ENCODE results near the gene CTSH.

CTSH gene

DNA sequence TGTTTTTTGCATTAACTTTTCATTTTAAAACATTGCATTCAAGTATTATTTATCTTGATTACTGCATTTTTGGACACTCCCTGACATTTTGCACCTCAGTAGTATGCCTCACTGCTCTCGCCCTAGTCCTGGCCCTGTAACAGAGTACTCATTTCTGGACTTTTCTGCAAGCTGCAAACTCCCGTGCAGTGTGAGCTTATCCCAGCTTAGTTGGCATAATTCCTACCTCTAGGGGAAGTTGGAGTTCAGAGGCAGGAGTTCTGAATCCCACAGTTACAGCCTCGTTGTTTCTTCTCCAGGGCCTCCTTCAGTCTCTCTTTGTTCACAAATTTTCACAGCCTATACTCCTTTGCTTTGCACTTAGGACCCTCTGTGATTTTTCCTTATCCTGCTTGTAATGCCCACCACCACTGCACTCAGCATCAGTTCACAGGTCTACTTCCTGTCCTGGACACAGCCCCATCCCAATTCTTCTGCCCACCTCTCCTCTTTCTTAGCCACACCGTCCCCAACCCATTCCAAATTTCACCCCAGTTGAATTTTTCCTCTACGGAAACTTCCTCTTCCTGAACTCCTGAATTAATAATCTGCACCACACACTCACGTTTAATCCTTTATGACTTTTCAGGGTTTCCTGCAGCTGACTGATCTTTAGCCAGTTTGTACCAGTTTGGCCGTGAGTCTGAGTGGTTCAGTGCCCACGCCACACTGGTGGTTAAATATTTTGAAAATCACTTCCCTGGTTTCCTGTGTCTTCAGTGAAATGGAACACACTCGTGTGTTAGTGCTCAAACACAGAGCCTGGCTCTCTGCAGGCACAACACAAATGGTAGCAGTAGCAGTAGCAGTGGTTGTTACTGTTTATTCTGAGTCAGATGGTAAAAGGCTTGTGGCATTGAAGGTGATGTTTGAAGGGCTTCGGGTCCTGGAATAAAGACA lies 6.3 kb upstream of the CTSH start:
- no peak overlapping the region for H3K27ac Mint-ChIP-seq
- DNase-seq = no peak
- H3K27me3 Mint-ChIP-seq (ENCODE audit: low read depth, poor library complexity) = peaks cover 51% of the 10 kb centered on the region
- no peaks in the 10 kb centered on the region for H3K9me3 Mint-ChIP-seq
- TF ChIP-seq, protein P1, sequence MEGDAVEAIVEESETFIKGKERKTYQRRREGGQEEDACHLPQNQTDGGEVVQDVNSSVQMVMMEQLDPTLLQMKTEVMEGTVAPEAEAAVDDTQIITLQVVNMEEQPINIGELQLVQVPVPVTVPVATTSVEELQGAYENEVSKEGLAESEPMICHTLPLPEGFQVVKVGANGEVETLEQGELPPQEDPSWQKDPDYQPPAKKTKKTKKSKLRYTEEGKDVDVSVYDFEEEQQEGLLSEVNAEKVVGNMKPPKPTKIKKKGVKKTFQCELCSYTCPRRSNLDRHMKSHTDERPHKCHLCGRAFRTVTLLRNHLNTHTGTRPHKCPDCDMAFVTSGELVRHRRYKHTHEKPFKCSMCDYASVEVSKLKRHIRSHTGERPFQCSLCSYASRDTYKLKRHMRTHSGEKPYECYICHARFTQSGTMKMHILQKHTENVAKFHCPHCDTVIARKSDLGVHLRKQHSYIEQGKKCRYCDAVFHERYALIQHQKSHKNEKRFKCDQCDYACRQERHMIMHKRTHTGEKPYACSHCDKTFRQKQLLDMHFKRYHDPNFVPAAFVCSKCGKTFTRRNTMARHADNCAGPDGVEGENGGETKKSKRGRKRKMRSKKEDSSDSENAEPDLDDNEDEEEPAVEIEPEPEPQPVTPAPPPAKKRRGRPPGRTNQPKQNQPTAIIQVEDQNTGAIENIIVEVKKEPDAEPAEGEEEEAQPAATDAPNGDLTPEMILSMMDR (IDR thresholded peaks at IDR 0.05) = no peak
- no peaks in the 10 kb centered on the region for H3K36me3 Mint-ChIP-seq (ENCODE audit: low read depth)
- H3K4me1 Mint-ChIP-seq = peaks cover 4% of the 10 kb centered on the region
- no peak overlapping the region for H3K4me3 Mint-ChIP-seq

DNA sequence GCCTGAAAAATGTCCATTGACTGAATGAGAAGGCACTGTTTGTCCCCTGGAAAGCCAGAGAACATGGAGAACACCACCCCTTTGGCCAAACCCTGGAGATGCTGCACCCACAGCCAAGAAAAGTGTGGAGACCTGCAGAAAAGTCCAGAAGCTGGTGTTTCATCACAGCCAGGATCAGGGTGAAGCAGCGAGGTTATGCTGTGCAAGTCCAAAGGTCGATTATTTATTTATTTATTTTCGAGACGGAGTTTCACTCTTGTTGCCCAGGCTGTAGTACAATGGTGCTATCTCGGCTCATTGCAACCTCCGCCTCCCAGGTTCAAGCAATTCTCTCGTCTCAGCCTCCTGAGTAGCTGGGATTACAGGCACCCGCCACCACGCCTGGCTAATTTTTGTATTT lies 5.5 kb upstream of the CTSH start:
- TF ChIP-seq, protein P1 (IDR thresholded peaks at IDR 0.05) = no peak
- H3K27me3 Mint-ChIP-seq (ENCODE audit: low read depth, poor library complexity) = peaks cover 58% of the 10 kb centered on the region

DNA sequence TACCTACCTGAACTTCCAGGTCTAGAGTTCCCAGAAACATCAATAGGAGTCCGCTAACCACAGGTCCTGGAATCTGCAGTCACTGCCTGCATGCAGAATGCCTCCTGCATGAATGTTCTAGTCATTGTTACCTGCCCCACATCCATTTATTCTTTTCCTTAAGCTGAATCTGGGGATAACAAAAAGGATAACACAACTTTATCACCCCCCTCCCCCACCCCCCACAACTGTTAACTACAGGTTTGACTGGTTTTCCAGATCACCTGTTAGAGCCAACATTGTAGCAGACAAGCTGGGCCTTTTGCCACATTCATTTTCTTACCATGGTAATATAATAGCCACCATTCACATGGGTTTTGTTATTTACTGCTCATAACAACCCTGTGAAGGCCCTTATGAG lies 4.6 kb upstream of the CTSH start:
- TF ChIP-seq, protein P1 (IDR thresholded peaks at IDR 0.05) = no peak
- Mint-ChIP-seq H3K9me3 (no peaks in the 10 kb centered on the region), H3K27me3 (ENCODE audit: low read depth, poor library complexity) (peaks cover 60% of the 10 kb centered on the region)

More for the DNA sequence above, 5.5 kb upstream of the CTSH start:
- peaks cover 4% of the 10 kb centered on the region for H3K4me1 Mint-ChIP-seq
- no peak for DNase-seq
- H3K9me3 Mint-ChIP-seq = no peaks in the 10 kb centered on the region
- H3K36me3 Mint-ChIP-seq (ENCODE audit: low read depth) = no peaks in the 10 kb centered on the region
- H3K27ac Mint-ChIP-seq = no peak overlapping the region
- H3K4me3 Mint-ChIP-seq = no peak overlapping the region

DNA sequence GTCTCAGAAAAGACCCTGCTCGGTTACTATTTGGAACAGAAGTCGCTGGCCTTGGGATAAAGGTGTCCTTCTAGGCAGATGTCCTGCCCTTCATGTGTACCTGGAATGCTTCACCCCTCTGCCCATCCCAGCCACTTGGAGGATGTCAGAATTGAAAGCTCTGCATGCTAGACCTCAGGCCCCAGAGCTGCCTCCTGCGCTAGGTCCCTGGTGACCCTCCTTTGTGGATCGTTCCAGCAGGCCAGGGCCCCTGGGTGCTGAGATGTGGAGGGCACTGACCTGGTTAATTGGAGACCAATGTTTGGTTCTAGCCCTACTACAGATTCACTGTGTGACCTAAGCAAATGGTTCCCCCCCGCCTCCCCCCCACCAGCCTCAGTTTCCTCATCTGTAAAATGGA lies 2.7 kb upstream of the CTSH start:
- TF ChIP-seq, protein P1 (IDR thresholded peaks at IDR 0.05) = no peak

More for the DNA sequence above, 4.6 kb upstream of the CTSH start:
- DNase-seq = no peak
- Mint-ChIP-seq H3K4me3 (no peak overlapping the region), H3K4me1 (peaks cover 4% of the 10 kb centered on the region), H3K36me3 (ENCODE audit: low read depth) (no peaks in the 10 kb centered on the region), H3K27ac (no peak overlapping the region)

DNA sequence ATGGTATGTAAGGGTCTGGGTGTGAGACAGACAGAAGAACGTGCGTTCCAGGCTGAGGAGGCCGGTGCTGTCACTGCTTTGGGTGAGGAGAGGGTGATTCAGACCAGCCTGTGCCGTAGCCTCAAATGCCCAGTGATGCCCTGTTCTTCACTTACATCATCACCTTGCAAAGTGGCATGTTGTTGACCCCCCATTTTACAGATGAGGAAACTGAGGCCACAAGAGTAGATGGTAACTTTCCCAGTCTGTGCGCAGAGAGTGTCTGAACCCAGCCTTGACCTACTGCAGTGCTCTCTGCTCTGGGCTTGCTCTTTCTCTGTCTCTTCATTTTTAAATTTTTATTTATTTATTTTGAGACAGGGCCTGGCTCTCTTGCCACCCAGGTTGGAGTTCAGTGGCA lies 1.6 kb upstream of the CTSH start:
- no peak for DNase-seq
- peaks cover 10% of the 10 kb centered on the region for H3K4me1 Mint-ChIP-seq
- H3K27ac Mint-ChIP-seq = no peak overlapping the region
- H3K9me3 Mint-ChIP-seq = no peaks in the 10 kb centered on the region
- H3K27me3 Mint-ChIP-seq (ENCODE audit: low read depth, poor library complexity) = peaks cover 67% of the 10 kb centered on the region
- H3K36me3 Mint-ChIP-seq (ENCODE audit: low read depth) = no peaks in the 10 kb centered on the region
- TF ChIP-seq, protein P1 (IDR thresholded peaks at IDR 0.05) = no peak
- H3K4me3 Mint-ChIP-seq = no peak overlapping the region

More for the DNA sequence above, 2.7 kb upstream of the CTSH start:
- Mint-ChIP-seq H3K27ac (no peak overlapping the region), H3K9me3 (no peaks in the 10 kb centered on the region), H3K36me3 (ENCODE audit: low read depth) (no peaks in the 10 kb centered on the region), H3K4me3 (no peak overlapping the region), H3K4me1 (peaks cover 10% of the 10 kb centered on the region), H3K27me3 (ENCODE audit: low read depth, poor library complexity) (peaks cover 66% of the 10 kb centered on the region)
- DNase-seq = no peak
